SK-N-SH (cell line): ENCODE data around the gene CNTNAP2. TPM values are rescaled to one million over a fixed set of nuclear protein-coding genes. Genes with fewer than 3 reads are reported as not detected.

ENCODE experiments used
- CTCF ChIA-PET: fragments of 300-600, 350-600 bp; formaldehyde crosslinking; extraction: SDS; loops from one replicate; lab custom pipeline; 2021; lab: Yijun Ruan, JAX
- POLR2A ChIA-PET: fragments of 350-600 bp; sonication (Branson Sonifier 250); formaldehyde crosslinking; extraction: SDS; loops from one replicate; lab custom pipeline; 2020; ENCODE audit warnings: antibody characterized with exemption, inconsistent platforms; lab: Yijun Ruan, JAX
- DNase-seq: peaks from one replicate; pipeline ENCODE4 v3.0.0; 2012
- H2AFZ ChIP-seq: fragments of 200-600 bp; sonication (generic); 2 replicates; pipeline ENCODE4 v1.8.1; 2016; ENCODE audit warnings: antibody characterized with exemption, mild to moderate bottlenecking, low read depth
- H3F3A ChIP-seq: fragments of 200-600 bp; sonication (generic); replicated peaks from 2 replicates; pipeline ENCODE3; 2016; ENCODE audit warnings: antibody characterized with exemption, mild to moderate bottlenecking; ENCODE audit not compliant: insufficient read depth
- H3K27ac ChIP-seq, 2 experiments: fragments of 200-500 bp in 1 of 2; fragments of 200-600 bp in 1 of 2; sonication (Bioruptor generic) in 1 of 2; sonication (generic), shearing (Covaris generic) in 1 of 2; 2 replicates each; pipeline versions ENCODE4 v1.5.1 to v1.6.1; 2014 to 2016; ENCODE audit warnings: low read depth in 2 of 2, inconsistent platforms in 1 of 2, low read length in 1 of 2, mild to moderate bottlenecking in 1 of 2, mixed read lengths in 1 of 2
- H3K27me3 ChIP-seq: fragments of 200-600 bp; sonication (generic), shearing (Covaris generic); 2 replicates; pipeline ENCODE4 v1.6.1; 2016; ENCODE audit warnings: mixed run types; ENCODE audit not compliant: insufficient read depth
- H3K36me3 ChIP-seq, 2 experiments: fragments of 200-500 bp in 1 of 2; fragments of 200-600 bp in 1 of 2; sonication (Bioruptor generic) in 1 of 2; sonication (generic) in 1 of 2; replicated peaks in 1 of 2; 2 replicates each; pipeline versions ENCODE3 to v1.5.1; 2014 to 2016; ENCODE audit warnings: low read length in 1 of 2, mild to moderate bottlenecking in 1 of 2; ENCODE audit not compliant: insufficient read depth in 2 of 2, control insufficient read depth in 1 of 2
- H3K4me1 ChIP-seq, 2 experiments: fragments of 200-500 bp in 1 of 2; fragments of 200-600 bp in 1 of 2; sonication (Bioruptor generic) in 1 of 2; sonication (generic), shearing (Covaris generic) in 1 of 2; 2 replicates each; pipeline versions ENCODE4 v1.5.1 to v1.6.1; 2014 to 2016; ENCODE audit warnings: low read depth in 1 of 2, low read length in 1 of 2, mixed run types in 1 of 2; ENCODE audit not compliant: insufficient read depth in 2 of 2, control insufficient read depth in 1 of 2
- H3K4me2 ChIP-seq: fragments of 200-600 bp; sonication (generic), shearing (Covaris generic); 2 replicates; pipeline ENCODE4 v1.6.1; 2017; ENCODE audit warnings: mixed run types
- H3K4me3 ChIP-seq, 2 experiments: fragments of 200-500 bp in 1 of 2; fragments of 200-600 bp in 1 of 2; sonication (Bioruptor generic) in 1 of 2; sonication (generic), shearing (Covaris generic) in 1 of 2; 2 replicates each; pipeline versions ENCODE4 v1.5.1 to v1.8.1; 2014 to 2016; ENCODE audit warnings: low read depth in 2 of 2, inconsistent platforms in 1 of 2, low read length in 1 of 2, mild to moderate bottlenecking in 1 of 2, mixed read lengths in 1 of 2, moderate library complexity in 1 of 2
- H3K79me2 ChIP-seq: fragments of 200-600 bp; sonication (generic); 2 replicates; pipeline ENCODE4 v1.8.1; 2017; ENCODE audit warnings: mild to moderate bottlenecking; ENCODE audit not compliant: insufficient read depth
- H3K9ac ChIP-seq: fragments of 200-600 bp; sonication (generic); 2 replicates; pipeline ENCODE4 v1.6.1; 2017; ENCODE audit warnings: mixed run types
- H3K9me2 ChIP-seq: fragments of 200-600 bp; sonication (generic); 2 replicates; pipeline ENCODE4 v1.6.1; 2017; ENCODE audit warnings: mixed run types
- H3K9me3 ChIP-seq: fragments of 200-600 bp; sonication (generic); 2 replicates; pipeline ENCODE4 v1.6.1; 2017; ENCODE audit warnings: mixed run types, mild to moderate bottlenecking, moderate library complexity
- H4K20me1 ChIP-seq: fragments of 200-600 bp; sonication (generic); 2 replicates; pipeline ENCODE4 v1.6.1; 2017; ENCODE audit warnings: mild to moderate bottlenecking, mixed run types; ENCODE audit not compliant: insufficient read depth
- FOXJ3 ChIP-seq: sonication (generic); formaldehyde crosslinking; IDR thresholded peaks from 2 replicates; pipeline ENCODE4 v1.5.1; 2020; ENCODE audit warnings: mild to moderate bottlenecking, missing genetic modification reagents
- GABPA ChIP-seq: IDR thresholded peaks from 2 replicates; pipeline ENCODE4 v1.4.0; 2012; ENCODE audit warnings: low read depth, mild to moderate bottlenecking
- MAX ChIP-seq: IDR thresholded peaks from 2 replicates; pipeline ENCODE4 v1.4.0; 2012; ENCODE audit warnings: low read depth
- MEF2A ChIP-seq: IDR thresholded peaks from 2 replicates; pipeline ENCODE4 v1.4.0; 2012; ENCODE audit warnings: low read depth, borderline replicate concordance
- MXI1 ChIP-seq: IDR thresholded peaks from 2 replicates; pipeline ENCODE4 v1.6.1; 2012; ENCODE audit warnings: mild to moderate bottlenecking, low read depth, low read length, improper control_type of control experiment
- NFIC ChIP-seq: IDR thresholded peaks from 2 replicates; pipeline ENCODE4 v1.4.0; 2012; ENCODE audit warnings: borderline replicate concordance
- RAD21 ChIP-seq: IDR thresholded peaks from 2 replicates; pipeline ENCODE4 v1.6.1; 2012; ENCODE audit warnings: mild to moderate bottlenecking, low read length
- REST ChIP-seq: IDR thresholded peaks from 2 replicates; pipeline ENCODE4 v1.6.1; 2012; ENCODE audit warnings: mild to moderate bottlenecking, low read depth, low read length, moderate library complexity
- RFX5 ChIP-seq: IDR thresholded peaks from 2 replicates; pipeline ENCODE4 v1.6.1; 2012; ENCODE audit warnings: mild to moderate bottlenecking, improper control_type of control experiment, low read length
- SIN3A ChIP-seq: IDR thresholded peaks from 2 replicates; pipeline ENCODE4 v1.6.1; 2012; ENCODE audit warnings: low read depth, mild to moderate bottlenecking, low read length, moderate library complexity, borderline replicate concordance
- TEAD4 ChIP-seq: IDR thresholded peaks from 2 replicates; pipeline ENCODE4 v1.4.0; 2012; ENCODE audit warnings: mild to moderate bottlenecking, borderline replicate concordance; ENCODE audit not compliant: insufficient read depth
- WGBS: methylation state at CpG from one replicate; pipeline ENCODE4 v1.1.6; 2017; ENCODE audit warnings: low lambda C conversion rate; 5-methylcytosine and 5-hydroxymethylcytosine counted together
- polyA plus RNA-seq, 3 experiments: library from polyadenylated mRNA; depleted of rRNA; stranded (reverse); fragments of >200 nt; gene quantifications; 2 replicates each; pipeline ENCODE4 v1.2.3, GENCODE V29; 2012
- TF ChIP-seq, protein P1 (sequence below): IDR thresholded peaks from 2 replicates; pipeline ENCODE4 v1.4.0; 2012; ENCODE audit warnings: low read depth, borderline replicate concordance

Gene CNTNAP2
- polyA plus RNA-seq, 1 of the 3 experiments (the other 2 are of a cell fraction), result 3.4 TPM

- Histone ChIP-seq H3F3A (no peaks in the 10 kb centered on the region), H3K9me3 (no peaks in the 10 kb centered on the region), H2AFZ (no peak overlapping the region), H3K27me3 (no peaks in the 10 kb centered on the region), H4K20me1 (no peaks in the 10 kb centered on the region), H3K4me3 (no peak overlapping the region), H3K9me2 (no peaks in the 10 kb centered on the region), H3K79me2 (no peaks in the 10 kb centered on the region), H3K9ac (no peak overlapping the region), H3K4me2 (no peak overlapping the region), H3K27ac (no peak overlapping the region), H3K4me1 (no peaks in the 10 kb centered on the region), H3K36me3 (no peaks in the 10 kb centered on the region)
- DNase-seq, result no peak
- 92% methylated on average over 1 of the region's 1 CpG for WGBS
- POLR2A ChIA-PET, result no interaction called here
- CTCF ChIA-PET, result interaction anchor here (1.1 kb wide), 1 partner anchor 9 kb away, joined by 3 read pairs; no protein-coding TSS in a partner anchor
- TF ChIP-seq RFX5 (no peak), RAD21 (no peak), REST (no peak), GABPA (no peak), FOXJ3 (no peak), TEAD4 (no peak), NFIC (no peak), MEF2A (no peak)
- TF ChIP-seq, protein P1, sequence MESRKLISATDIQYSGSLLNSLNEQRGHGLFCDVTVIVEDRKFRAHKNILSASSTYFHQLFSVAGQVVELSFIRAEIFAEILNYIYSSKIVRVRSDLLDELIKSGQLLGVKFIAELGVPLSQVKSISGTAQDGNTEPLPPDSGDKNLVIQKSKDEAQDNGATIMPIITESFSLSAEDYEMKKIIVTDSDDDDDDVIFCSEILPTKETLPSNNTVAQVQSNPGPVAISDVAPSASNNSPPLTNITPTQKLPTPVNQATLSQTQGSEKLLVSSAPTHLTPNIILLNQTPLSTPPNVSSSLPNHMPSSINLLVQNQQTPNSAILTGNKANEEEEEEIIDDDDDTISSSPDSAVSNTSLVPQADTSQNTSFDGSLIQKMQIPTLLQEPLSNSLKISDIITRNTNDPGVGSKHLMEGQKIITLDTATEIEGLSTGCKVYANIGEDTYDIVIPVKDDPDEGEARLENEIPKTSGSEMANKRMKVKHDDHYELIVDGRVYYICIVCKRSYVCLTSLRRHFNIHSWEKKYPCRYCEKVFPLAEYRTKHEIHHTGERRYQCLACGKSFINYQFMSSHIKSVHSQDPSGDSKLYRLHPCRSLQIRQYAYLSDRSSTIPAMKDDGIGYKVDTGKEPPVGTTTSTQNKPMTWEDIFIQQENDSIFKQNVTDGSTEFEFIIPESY, result no peak
Measured at GRCh38 chr7:147982307-147982706, 1865.7 kb downstream of the CNTNAP2 start.

DNA sequence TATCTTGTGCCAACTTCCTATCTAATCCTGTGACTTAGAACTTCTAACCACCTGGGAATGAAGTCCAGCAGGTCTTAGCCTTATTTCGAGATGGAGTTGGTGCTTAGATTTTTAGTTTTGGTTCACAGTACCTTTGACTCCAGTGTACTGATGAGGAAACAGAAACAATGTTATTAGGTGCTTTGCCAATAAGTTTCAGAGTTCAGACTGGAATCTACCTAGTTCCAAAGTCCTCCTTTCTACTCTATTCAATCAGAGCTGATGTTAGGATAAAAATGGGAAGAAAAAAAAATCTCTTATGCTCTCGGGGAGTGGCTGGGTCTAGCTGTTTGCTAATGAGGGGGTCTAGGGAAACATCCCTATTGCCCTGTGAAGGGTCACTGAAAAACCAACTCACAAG, 1867.7 kb downstream of the CNTNAP2 start:
- ChIA-PET CTCF (interaction anchor here (0.5 to 1.0 kb wide), 2 partner anchors 12 to 191 kb away, joined by 3 read pairs; no protein-coding TSS in a partner anchor), POLR2A (no interaction called here)
- no peak overlapping the region for H2AFZ ChIP-seq
- 32% methylated on average over 2 of the region's 2 CpGs for WGBS
- H4K20me1 ChIP-seq, result no peaks in the 10 kb centered on the region
- no peak for DNase-seq
- H3K27ac ChIP-seq, result no peak overlapping the region
- H3K9ac ChIP-seq, result no peak overlapping the region
- no peaks in the 10 kb centered on the region for H3K4me1 ChIP-seq
- H3K4me2 ChIP-seq, result no peak overlapping the region
- H3K4me3 ChIP-seq, result no peak overlapping the region
- H3K27me3 ChIP-seq, result no peaks in the 10 kb centered on the region
- no peaks in the 10 kb centered on the region for H3F3A ChIP-seq
- no peaks in the 10 kb centered on the region for H3K9me2 ChIP-seq
- no peaks in the 10 kb centered on the region for H3K36me3 ChIP-seq
- no peaks in the 10 kb centered on the region for H3K79me2 ChIP-seq
- no peaks in the 10 kb centered on the region for H3K9me3 ChIP-seq
- no peak for TF ChIP-seq MXI1
- TF ChIP-seq MAX, result no peak
- TF ChIP-seq SIN3A, result no peak
